OCI-LY7 (cell line): Measurements from ENCODE around the gene HOXA4. TPM values are rescaled to one million over a fixed set of nuclear protein-coding genes. Genes with fewer than 3 reads are reported as not detected.

ENCODE experiments used
- BruUV-seq: library from RNA; stranded (reverse); fragments of 400-500 nt; replicated peaks from 2 replicates; lab custom pipeline; 2021; lab: Mats Ljungman, UMichigan
- CTCF ChIA-PET: fragments of 300-600 bp; sonication (Branson Sonifier 250); formaldehyde crosslinking; loops from one replicate; lab custom pipeline; 2022; ENCODE audit warnings: antibody characterized with exemption; ENCODE audit not compliant: unreplicated experiment; lab: Charles Lee
- POLR2A ChIA-PET: fragments of 300-600 bp; sonication (Branson Sonifier 250); formaldehyde crosslinking; loops from one replicate; lab custom pipeline; 2022; ENCODE audit warnings: antibody characterized with exemption; lab: Charles Lee
- DNase-seq: peaks from one replicate; pipeline ENCODE4 v3.0.0-alpha.2; 2015; ENCODE audit warnings: low spot score
- H2AFZ ChIP-seq: fragments of 200-600 bp; sonication (generic), shearing (Covaris generic); 2 replicates; pipeline ENCODE4 v1.6.1; 2014; ENCODE audit warnings: mild to moderate bottlenecking, antibody characterized with exemption, low read length, moderate library complexity
- H3K27ac ChIP-seq: fragments of 200-600 bp; sonication (generic); 2 replicates; pipeline ENCODE4 v1.5.1; 2014; ENCODE audit warnings: mixed run types, low read depth, mild to moderate bottlenecking, moderate library complexity, low read length, inconsistent platforms; ENCODE audit not compliant: poor library complexity, severe bottlenecking
- H3K36me3 ChIP-seq: fragments of 200-600 bp; sonication (generic); 2 replicates; pipeline ENCODE4 v1.6.1; 2014; ENCODE audit warnings: mild to moderate bottlenecking, antibody characterized with exemption, low read length, moderate library complexity, mixed read lengths; ENCODE audit not compliant: insufficient read depth
- H3K4me1 ChIP-seq: fragments of 200-600 bp; sonication (generic); 2 replicates; pipeline ENCODE4 v1.5.1; 2014; ENCODE audit warnings: mild to moderate bottlenecking, low read length; ENCODE audit not compliant: insufficient read depth, poor library complexity, severe bottlenecking
- H3K4me2 ChIP-seq: fragments of 200-600 bp; sonication (generic); 2 replicates; pipeline ENCODE4 v1.6.1; 2014; ENCODE audit warnings: mild to moderate bottlenecking, low read length
- H3K4me3 ChIP-seq: fragments of 200-600 bp; sonication (generic); 2 replicates; pipeline ENCODE4 v1.5.1; 2014; ENCODE audit warnings: mild to moderate bottlenecking, low read depth, low read length; ENCODE audit not compliant: poor library complexity, severe bottlenecking
- H3K79me2 ChIP-seq: fragments of 200-600 bp; sonication (generic); 2 replicates; pipeline ENCODE4 v1.6.1; 2016; ENCODE audit warnings: low read depth, mild to moderate bottlenecking, low read length, moderate library complexity, mixed read lengths; ENCODE audit not compliant: insufficient read depth
- H3K9me2 ChIP-seq: fragments of 200-600 bp; sonication (generic); 2 replicates; pipeline ENCODE4 v1.6.1; 2016; ENCODE audit warnings: mild to moderate bottlenecking, low read length, mixed read lengths; ENCODE audit not compliant: insufficient read depth
- H3K9me3 ChIP-seq: fragments of 200-600 bp; sonication (generic); 2 replicates; pipeline ENCODE4 v1.6.1; 2014; ENCODE audit warnings: mild to moderate bottlenecking, mixed run types, low read length, mixed read lengths
- H4K20me1 ChIP-seq: fragments of 200-600 bp; sonication (generic); 2 replicates; pipeline ENCODE4 v1.6.1; 2014; ENCODE audit warnings: mild to moderate bottlenecking, antibody characterized with exemption, low read length, moderate library complexity, mixed read lengths; ENCODE audit not compliant: insufficient read depth
- CTCF ChIP-seq: fragments of 200-600 bp; sonication (generic); conservative IDR thresholded peaks from 2 replicates; pipeline ENCODE4 v1.5.1; 2014; ENCODE audit warnings: mild to moderate bottlenecking, antibody characterized with exemption, low read length, moderate library complexity, mixed read lengths
- EZH2phosphoT487 ChIP-seq: fragments of 200-600 bp; sonication (generic); IDR thresholded peaks from 2 replicates; pipeline ENCODE4 v1.6.1; 2018; ENCODE audit warnings: low read depth, borderline replicate concordance, mild to moderate bottlenecking, mixed run types, antibody characterized with exemption, low read length, moderate library complexity, mixed read lengths
- intact Hi-C: fragments of 100-400 bp; cut with micrococcal nuclease; formaldehyde crosslinking; loops from one replicate; pipeline ENCODE4 v1.10.0; 2022; ENCODE audit not compliant: unreplicated experiment
- total RNA-seq, 2 experiments: library from RNA; depleted of rRNA in 1 of 2; stranded (reverse); fragments of >200 nt in 1 of 2; shearing (Covaris generic) in 1 of 2; gene quantifications; 2 replicates each; pipeline ENCODE4 v1.2.3, GENCODE V29; 2014 to 2022

Gene HOXA4
- total RNA-seq, 2 experiments from 2014 or later = 2.0 TPM; not detected in 1

DNA sequence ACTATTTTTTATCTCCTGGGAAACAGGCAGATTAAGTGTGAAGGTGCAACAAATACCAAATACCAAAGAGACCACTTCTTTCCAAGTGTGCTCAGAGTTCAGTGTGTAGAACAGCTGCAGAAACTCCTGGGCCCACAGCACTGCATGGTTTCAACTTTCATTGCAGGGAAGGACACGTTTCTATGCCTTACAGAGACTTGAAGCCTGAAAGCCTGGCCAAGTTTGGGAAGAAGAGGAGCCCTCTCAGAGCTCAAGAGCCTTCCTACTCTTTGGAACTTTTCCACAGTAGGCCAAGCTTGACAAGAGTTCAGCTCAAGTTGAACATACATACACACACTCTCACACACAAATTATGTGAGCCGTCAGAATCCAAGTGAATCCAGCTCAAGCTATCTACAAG, 2.5 kb downstream of the HOXA4 start:
- H3K4me2 ChIP-seq = no peak overlapping the region
- H3K36me3 ChIP-seq = no peaks in the 10 kb centered on the region
- POLR2A ChIA-PET = interaction anchor here (0.6 to 1.6 kb wide), 2 partner anchors 22 to 239 kb away, joined by 3 to 4 read pairs; no protein-coding TSS in a partner anchor
- DNase-seq = no peak
- no peaks in the 10 kb centered on the region; the same call in 1 of the 2 replicates for H4K20me1 ChIP-seq
- H3K27ac ChIP-seq = no peak overlapping the region
- H3K9me3 ChIP-seq = no peaks in the 10 kb centered on the region
- intact Hi-C loops = no loop called here
- H2AFZ ChIP-seq = no peak overlapping the region
- peaks cover 4% of the 10 kb centered on the region for H3K4me1 ChIP-seq
- no TSS peak for BruUV-seq
- H3K9me2 ChIP-seq = no peaks in the 10 kb centered on the region
- H3K79me2 ChIP-seq = no peaks in the 10 kb centered on the region
- no peak for TF ChIP-seq CTCF
- TF ChIP-seq EZH2phosphoT487 = no peak
- no peak overlapping the region for H3K4me3 ChIP-seq
- CTCF ChIA-PET = interaction anchor here (0.9 kb wide), 1 partner anchor 31 kb away, joined by 3 read pairs; no protein-coding TSS in a partner anchor

DNA sequence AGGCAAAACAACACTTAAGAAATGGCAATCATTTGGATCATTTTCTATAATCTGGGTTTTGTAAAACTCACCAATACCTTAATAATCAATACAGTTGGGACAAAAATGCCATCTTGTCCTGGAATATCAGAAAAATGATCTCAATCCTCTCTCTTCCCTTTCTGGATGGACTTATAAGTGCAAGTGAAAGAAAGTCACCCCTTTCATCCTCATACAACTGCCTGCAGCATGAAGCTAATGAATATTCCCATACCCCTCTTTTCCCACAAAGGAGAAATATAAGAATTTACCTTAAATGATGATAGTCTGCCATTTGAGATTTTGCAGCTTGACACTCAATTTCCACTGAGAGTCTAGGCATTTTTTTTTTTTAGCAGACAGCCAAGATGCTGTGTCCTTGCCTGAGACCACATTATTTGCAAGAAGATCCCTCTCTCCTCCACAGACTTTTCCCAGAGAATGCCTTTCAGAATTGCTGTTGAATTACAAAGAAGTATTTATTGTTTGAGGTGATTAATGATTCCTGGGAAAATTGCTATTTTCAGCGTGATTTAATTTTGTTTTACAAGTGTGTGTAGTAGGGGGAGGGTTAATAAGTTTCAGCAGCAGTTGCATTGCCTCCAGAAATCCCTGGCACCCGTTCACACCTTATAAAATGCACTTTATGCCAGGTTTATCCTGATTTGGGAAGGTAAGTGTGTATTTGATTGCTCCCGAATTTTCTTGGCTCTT, 3.8 kb downstream of the HOXA4 start:
- H3K27ac ChIP-seq = no peak overlapping the region
- H3K9me2 ChIP-seq = no peaks in the 10 kb centered on the region
- BruUV-seq = no TSS peak
- no peak overlapping the region for H3K4me2 ChIP-seq
- no peaks in the 10 kb centered on the region for H3K9me3 ChIP-seq
- no peak overlapping the region for H2AFZ ChIP-seq
- peaks cover 4% of the 10 kb centered on the region for H3K4me1 ChIP-seq
- intact Hi-C loops = no loop called here
- no peaks in the 10 kb centered on the region; the same call in 1 of the 2 replicates for H4K20me1 ChIP-seq
- no peak for DNase-seq
- no peaks in the 10 kb centered on the region for H3K36me3 ChIP-seq
- no peaks in the 10 kb centered on the region for H3K79me2 ChIP-seq
- H3K4me3 ChIP-seq = no peak overlapping the region
- ChIA-PET POLR2A (no interaction called here), CTCF (no interaction called here)
- no peak for TF ChIP-seq CTCF
- no peak for TF ChIP-seq EZH2phosphoT487

DNA sequence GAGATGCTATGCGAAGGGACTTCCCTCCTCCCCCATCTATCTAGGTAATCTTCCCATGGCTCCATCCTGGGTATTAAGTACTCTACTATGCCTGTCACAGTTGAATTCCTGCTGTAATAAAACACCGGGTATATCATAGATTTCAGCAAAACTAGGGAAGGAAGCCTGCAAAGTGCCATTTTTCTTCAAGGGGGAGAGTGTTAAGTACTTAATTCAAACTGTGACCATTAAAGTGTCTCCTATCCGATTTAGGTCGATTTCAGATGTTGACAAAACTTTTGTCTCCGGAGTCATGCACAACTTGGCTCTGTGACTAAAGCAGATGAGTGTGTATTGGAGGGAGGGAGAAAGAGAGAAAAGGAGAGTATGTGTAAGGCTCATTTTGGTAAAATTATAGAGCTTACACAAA, 4.6 kb downstream of the HOXA4 start:
- Histone ChIP-seq H3K4me1 (no peaks in the 10 kb centered on the region), H3K4me2 (no peak overlapping the region), H3K79me2 (no peaks in the 10 kb centered on the region), H3K9me3 (no peaks in the 10 kb centered on the region), H3K9me2 (no peaks in the 10 kb centered on the region), H3K27ac (no peak overlapping the region), H4K20me1 (no peaks in the 10 kb centered on the region; the same call in 1 of the 2 replicates), H3K36me3 (no peaks in the 10 kb centered on the region), H3K4me3 (no peak overlapping the region), H2AFZ (no peak overlapping the region)
- intact Hi-C loops = no loop called here
- DNase-seq = no peak
- BruUV-seq = no TSS peak
- POLR2A ChIA-PET = no interaction called here
- TF ChIP-seq EZH2phosphoT487 (no peak), CTCF (no peak)
- CTCF ChIA-PET = no interaction called here
